ENCODE results near the gene GANC.

DNA sequence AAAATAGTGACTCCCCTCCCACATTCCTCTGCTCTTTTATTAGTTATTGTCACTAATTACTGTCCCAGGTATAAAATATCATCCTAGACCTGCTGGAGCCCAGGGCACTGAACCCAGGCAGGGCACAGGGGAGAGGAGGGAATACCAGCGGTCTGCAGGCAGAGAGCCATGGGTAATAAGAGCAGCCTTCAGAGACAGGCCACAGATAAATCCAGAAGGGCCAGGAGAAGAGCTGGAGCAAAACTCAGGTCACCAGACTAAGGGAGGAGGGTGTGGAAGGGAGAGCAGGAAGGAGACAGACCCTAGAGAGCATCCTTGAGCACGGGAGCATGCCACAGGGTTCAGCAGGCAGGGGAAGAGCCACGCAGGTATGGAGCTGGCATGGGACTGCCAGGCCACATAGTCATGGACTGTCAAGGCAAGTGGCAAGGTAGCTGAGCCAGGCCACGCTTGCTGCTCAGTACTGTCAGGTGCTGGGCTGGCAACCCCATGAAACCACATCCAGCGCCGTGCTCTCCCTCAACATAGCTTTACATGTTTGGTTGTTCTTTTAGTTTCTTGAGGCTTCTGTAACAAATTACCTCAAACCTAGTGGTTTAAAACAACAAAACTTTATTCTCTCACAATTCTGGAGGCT lies 70.7 kb downstream of the GANC start:
- TF ChIP-seq POLR2A (IDR thresholded peaks at IDR 0.05; ENCODE audit: extremely low read depth, insufficient read length) = no peak
- TF ChIP-seq, protein P1, sequence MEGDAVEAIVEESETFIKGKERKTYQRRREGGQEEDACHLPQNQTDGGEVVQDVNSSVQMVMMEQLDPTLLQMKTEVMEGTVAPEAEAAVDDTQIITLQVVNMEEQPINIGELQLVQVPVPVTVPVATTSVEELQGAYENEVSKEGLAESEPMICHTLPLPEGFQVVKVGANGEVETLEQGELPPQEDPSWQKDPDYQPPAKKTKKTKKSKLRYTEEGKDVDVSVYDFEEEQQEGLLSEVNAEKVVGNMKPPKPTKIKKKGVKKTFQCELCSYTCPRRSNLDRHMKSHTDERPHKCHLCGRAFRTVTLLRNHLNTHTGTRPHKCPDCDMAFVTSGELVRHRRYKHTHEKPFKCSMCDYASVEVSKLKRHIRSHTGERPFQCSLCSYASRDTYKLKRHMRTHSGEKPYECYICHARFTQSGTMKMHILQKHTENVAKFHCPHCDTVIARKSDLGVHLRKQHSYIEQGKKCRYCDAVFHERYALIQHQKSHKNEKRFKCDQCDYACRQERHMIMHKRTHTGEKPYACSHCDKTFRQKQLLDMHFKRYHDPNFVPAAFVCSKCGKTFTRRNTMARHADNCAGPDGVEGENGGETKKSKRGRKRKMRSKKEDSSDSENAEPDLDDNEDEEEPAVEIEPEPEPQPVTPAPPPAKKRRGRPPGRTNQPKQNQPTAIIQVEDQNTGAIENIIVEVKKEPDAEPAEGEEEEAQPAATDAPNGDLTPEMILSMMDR (IDR thresholded peaks at IDR 0.05; ENCODE audit: low read depth, low read length) = no peak
- TF ChIP-seq, protein P2, sequence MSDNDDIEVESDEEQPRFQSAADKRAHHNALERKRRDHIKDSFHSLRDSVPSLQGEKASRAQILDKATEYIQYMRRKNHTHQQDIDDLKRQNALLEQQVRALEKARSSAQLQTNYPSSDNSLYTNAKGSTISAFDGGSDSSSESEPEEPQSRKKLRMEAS (IDR thresholded peaks at IDR 0.05; ENCODE audit: low read depth, low read length) = no peak
